Smooth muscle cell (in vitro differentiated cells): ENCODE results near the gene REN. TPM values are rescaled to one million over a fixed set of nuclear protein-coding genes. Genes with fewer than 3 reads are reported as not detected.

Experiments used
- DNase-seq: peaks from one replicate; lab custom pipeline; 2025; ENCODE audit not compliant: unreplicated experiment; lab: John Stamatoyannopoulos, UW
- H2AFZ ChIP-seq: fragments of 200-600 bp; sonication (generic); 2 replicates; pipeline ENCODE4 v1.6.0; 2016; ENCODE audit warnings: antibody characterized with exemption, low read depth, mild to moderate bottlenecking
- H3F3A ChIP-seq: fragments of 200-600 bp; sonication (generic); 2 replicates; pipeline ENCODE4 v1.6.0; 2017; ENCODE audit warnings: antibody characterized with exemption, low read depth
- H3K27ac ChIP-seq: fragments of 200-600 bp; sonication (generic); 2 replicates; pipeline ENCODE4 v1.5.1; 2016; ENCODE audit warnings: low read depth, mild to moderate bottlenecking
- H3K27me3 ChIP-seq: fragments of 200-600 bp; sonication (generic); 2 replicates; pipeline ENCODE4 v1.6.1; 2016; ENCODE audit warnings: low read depth, mild to moderate bottlenecking
- H3K36me3 ChIP-seq: fragments of 200-600 bp; sonication (generic); 2 replicates; pipeline ENCODE4 v1.5.1; 2016; ENCODE audit warnings: low read depth
- H3K4me1 ChIP-seq: fragments of 200-600 bp; sonication (generic); 2 replicates; pipeline ENCODE4 v1.5.1; 2016; ENCODE audit warnings: low read depth
- H3K4me2 ChIP-seq: fragments of 200-600 bp; sonication (generic); 2 replicates; pipeline ENCODE4 v1.6.0; 2016; ENCODE audit warnings: mild to moderate bottlenecking
- H3K4me3 ChIP-seq: fragments of 200-600 bp; sonication (generic); 2 replicates; pipeline ENCODE4 v1.5.1; 2016; ENCODE audit warnings: mild to moderate bottlenecking
- H3K79me2 ChIP-seq: fragments of 200-600 bp; sonication (generic); 2 replicates; pipeline ENCODE4 v1.6.0; 2016; ENCODE audit warnings: low read depth, mild to moderate bottlenecking
- H3K9ac ChIP-seq: fragments of 200-600 bp; sonication (generic); 2 replicates; pipeline ENCODE4 v1.6.0; 2016; ENCODE audit warnings: low read depth
- H3K9me3 ChIP-seq: fragments of 200-600 bp; sonication (generic); replicated peaks from 2 replicates; pipeline ENCODE4 v1.5.1; 2016; ENCODE audit warnings: low read depth
- H4K20me1 ChIP-seq: fragments of 200-600 bp; sonication (generic); 2 replicates; pipeline ENCODE4 v1.6.0; 2016; ENCODE audit warnings: low read depth
- WGBS: methylation state at CpG from one replicate; pipeline ENCODE4 v1.1.7; 2016; ENCODE audit warnings: low lambda C conversion rate; 5-methylcytosine and 5-hydroxymethylcytosine counted together
- polyA plus RNA-seq: library from polyadenylated mRNA; unstranded; fragments of >200 nt; fragmentation: Nextera tagmentation; extraction: Ambion mirVana; gene quantifications from 2 replicates; pipeline ENCODE4 v1.2.1, GENCODE V29; 2016
- total RNA-seq: library from RNA; depleted of rRNA; stranded (reverse); fragments of >200 nt; gene quantifications from 2 replicates; pipeline ENCODE4 v1.2.3, GENCODE V29; 2014
- TF ChIP-seq, protein P1 (sequence below): fragments of 200-600 bp; sonication (generic); IDR thresholded peaks from 2 replicates; pipeline ENCODE4 v1.5.1; 2017; ENCODE audit warnings: borderline replicate concordance, mild to moderate bottlenecking, antibody characterized with exemption; ENCODE audit not compliant: insufficient read depth, poor library complexity, severe bottlenecking

The REN gene
- total and polyA plus RNA-seq, 2 experiments from 2014 or later = not detected

DNA sequence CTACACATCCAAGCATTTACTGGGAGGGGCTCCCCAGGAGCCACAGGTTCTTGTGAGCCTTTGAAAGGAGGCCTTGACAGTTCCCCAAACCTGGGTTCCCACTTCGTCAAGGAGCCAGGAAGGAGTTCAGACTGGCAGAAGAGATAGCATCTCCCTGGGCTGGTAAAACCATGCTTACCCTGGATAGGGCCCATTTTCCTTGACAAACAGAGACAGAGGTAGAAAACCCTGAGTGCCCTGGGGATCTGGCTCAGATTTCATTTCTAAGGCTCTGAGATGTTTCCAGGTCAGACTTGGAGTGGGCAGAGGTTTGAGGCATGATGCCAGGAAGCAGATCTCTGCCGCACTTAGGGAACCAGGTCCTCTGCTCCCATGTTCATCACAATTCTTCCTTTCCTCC lies 17.0 kb downstream of the REN start:
- Histone ChIP-seq H3F3A (no peaks in the 10 kb centered on the region), H3K9ac (no peak overlapping the region), H3K4me1 (no peaks in the 10 kb centered on the region), H3K27ac (no peak overlapping the region), H3K79me2 (no peaks in the 10 kb centered on the region), H3K36me3 (no peaks in the 10 kb centered on the region), H4K20me1 (no peaks in the 10 kb centered on the region), H3K27me3 (no peaks in the 10 kb centered on the region), H3K9me3 (no peaks in the 10 kb centered on the region), H3K4me3 (no peak overlapping the region), H2AFZ (no peak overlapping the region), H3K4me2 (no peak overlapping the region)
- DNase-seq = no peak
- TF ChIP-seq, protein P1, sequence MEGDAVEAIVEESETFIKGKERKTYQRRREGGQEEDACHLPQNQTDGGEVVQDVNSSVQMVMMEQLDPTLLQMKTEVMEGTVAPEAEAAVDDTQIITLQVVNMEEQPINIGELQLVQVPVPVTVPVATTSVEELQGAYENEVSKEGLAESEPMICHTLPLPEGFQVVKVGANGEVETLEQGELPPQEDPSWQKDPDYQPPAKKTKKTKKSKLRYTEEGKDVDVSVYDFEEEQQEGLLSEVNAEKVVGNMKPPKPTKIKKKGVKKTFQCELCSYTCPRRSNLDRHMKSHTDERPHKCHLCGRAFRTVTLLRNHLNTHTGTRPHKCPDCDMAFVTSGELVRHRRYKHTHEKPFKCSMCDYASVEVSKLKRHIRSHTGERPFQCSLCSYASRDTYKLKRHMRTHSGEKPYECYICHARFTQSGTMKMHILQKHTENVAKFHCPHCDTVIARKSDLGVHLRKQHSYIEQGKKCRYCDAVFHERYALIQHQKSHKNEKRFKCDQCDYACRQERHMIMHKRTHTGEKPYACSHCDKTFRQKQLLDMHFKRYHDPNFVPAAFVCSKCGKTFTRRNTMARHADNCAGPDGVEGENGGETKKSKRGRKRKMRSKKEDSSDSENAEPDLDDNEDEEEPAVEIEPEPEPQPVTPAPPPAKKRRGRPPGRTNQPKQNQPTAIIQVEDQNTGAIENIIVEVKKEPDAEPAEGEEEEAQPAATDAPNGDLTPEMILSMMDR = no peak
- 83% methylated on average over 2 of the region's 2 CpGs for WGBS

DNA sequence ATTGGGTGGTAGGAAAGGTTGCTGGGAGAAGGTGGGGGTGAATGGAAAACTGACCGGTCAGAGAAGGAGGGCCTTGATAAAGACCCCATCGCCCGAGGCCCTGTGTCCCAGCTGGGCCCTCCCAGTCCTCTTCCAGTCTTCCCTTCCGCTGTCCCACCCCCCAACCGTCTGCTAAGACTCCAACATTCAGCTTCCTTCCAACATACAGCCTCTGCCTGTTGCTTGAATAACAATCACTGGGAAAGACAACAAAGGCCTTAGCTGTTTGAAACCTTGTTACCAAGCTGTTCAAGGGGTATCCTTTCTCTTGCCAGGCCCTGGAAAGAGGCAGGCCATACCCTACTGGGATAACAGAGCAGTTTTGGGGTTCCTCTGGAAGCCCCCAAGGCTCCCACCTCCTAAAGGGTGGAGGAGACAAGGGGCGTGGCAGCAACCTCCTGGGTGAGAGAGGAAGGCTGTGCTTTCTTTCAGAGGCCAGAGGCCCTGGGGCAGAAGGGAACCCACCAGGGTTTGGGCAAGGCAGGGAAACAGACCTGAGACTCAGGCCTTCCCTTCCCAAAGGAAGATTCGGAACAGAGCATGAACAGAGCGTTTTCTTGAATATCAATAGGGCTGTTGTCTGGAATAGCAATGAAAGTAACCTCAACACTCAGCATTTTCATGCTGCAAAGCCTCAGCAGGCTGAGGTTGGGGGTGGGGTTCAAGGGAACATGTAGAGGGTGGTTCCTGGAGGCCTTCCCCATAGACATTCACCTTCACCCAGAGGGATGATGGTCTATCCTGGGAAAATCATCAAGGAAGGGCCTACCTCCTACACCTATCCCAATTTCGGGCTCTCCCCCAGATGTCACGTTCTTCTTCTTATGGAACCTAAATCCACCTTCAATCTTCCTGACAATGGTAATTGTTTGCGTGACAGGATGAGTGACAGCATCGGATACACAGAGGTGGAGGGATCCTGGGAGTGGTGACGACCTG lies 18.4 kb downstream of the REN start:
- H4K20me1 ChIP-seq = no peaks in the 10 kb centered on the region
- H2AFZ ChIP-seq = no peak overlapping the region
- 74% methylated on average over 13 of the region's 13 CpGs for WGBS
- DNase-seq = no peak
- no peaks in the 10 kb centered on the region for H3K79me2 ChIP-seq
- H3F3A ChIP-seq = no peaks in the 10 kb centered on the region
- TF ChIP-seq, protein P1 = no peak
- no peaks in the 10 kb centered on the region for H3K36me3 ChIP-seq
- no peak overlapping the region for H3K4me2 ChIP-seq
- no peak overlapping the region for H3K9ac ChIP-seq
- H3K27ac ChIP-seq = no peak overlapping the region
- H3K27me3 ChIP-seq = no peaks in the 10 kb centered on the region
- H3K4me1 ChIP-seq = no peaks in the 10 kb centered on the region
- H3K9me3 ChIP-seq = no peaks in the 10 kb centered on the region
- H3K4me3 ChIP-seq = no peak overlapping the region

DNA sequence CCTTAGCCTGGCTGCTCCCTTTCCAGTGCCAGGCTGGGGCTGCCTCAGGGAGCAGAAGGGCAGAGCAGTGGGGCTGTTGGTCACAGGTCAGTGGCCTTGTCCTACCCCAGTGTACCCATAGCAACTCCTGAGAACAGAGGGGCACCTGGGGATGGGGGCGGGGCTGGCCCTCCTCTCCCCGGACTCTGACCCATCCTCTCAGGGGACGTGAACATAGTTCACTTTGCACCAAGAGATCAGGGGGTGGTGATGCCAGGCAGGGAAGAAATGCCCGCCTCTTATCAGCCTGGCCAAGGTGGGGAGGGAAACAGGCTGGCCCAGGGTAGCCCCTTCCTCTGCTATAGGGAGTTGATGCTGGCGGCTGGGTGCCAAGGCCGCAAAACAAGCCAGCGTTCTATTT lies 19.2 kb downstream of the REN start:
- no peaks in the 10 kb centered on the region for H3K4me1 ChIP-seq
- H4K20me1 ChIP-seq = no peaks in the 10 kb centered on the region
- no peak overlapping the region for H3K4me3 ChIP-seq
- H3K27me3 ChIP-seq = no peaks in the 10 kb centered on the region
- TF ChIP-seq, protein P1 = no peak
- no peak overlapping the region for H2AFZ ChIP-seq
- no peaks in the 10 kb centered on the region for H3K9me3 ChIP-seq
- DNase-seq = no peak
- H3K9ac ChIP-seq = no peak overlapping the region
- 93% methylated on average over 7 of the region's 7 CpGs for WGBS
- no peak overlapping the region for H3K27ac ChIP-seq
- H3K36me3 ChIP-seq = no peaks in the 10 kb centered on the region
- no peak overlapping the region for H3K4me2 ChIP-seq
- H3F3A ChIP-seq = no peaks in the 10 kb centered on the region
- no peaks in the 10 kb centered on the region for H3K79me2 ChIP-seq
